GM12878 (cell line): ENCODE data around the gene CELF2. TPM values are rescaled to one million over a fixed set of nuclear protein-coding genes. Genes with fewer than 3 reads are reported as not detected.

Source experiments
- ATAC-seq: fragments of 200-7000 bp; cut with Tn5 transposase; 3 replicates; pipeline ENCODE4 v1.9.1; 2020; ENCODE audit warnings: mild to moderate bottlenecking, moderate library complexity
- BruUV-seq: library from RNA; stranded (reverse); fragments of 400-500 nt; replicated peaks from 2 replicates; lab custom pipeline; 2021; lab: Mats Ljungman, UMichigan
- CTCF ChIA-PET: fragments of 300-600 bp; sonication (Branson Sonifier 250); formaldehyde crosslinking; extraction: SDS; loops from one replicate; lab custom pipeline; 2021; ENCODE audit warnings: inconsistent platforms; lab: Yijun Ruan, JAX
- POLR2A ChIA-PET: fragments of 350-600 bp; formaldehyde crosslinking; extraction: SDS; loops from one replicate; lab custom pipeline; 2021; ENCODE audit warnings: inconsistent platforms; lab: Charles Lee
- RAD21 ChIA-PET: fragments of 300-600 bp; sonication (Branson Sonifier 250); formaldehyde crosslinking; loops from one replicate; lab custom pipeline; 2023; ENCODE audit warnings: antibody characterized with exemption; ENCODE audit not compliant: unreplicated experiment; lab: Charles Lee
- SMC1A ChIA-PET: fragments of 300-600 bp; sonication (Branson Sonifier 250); formaldehyde crosslinking; loops from one replicate; lab custom pipeline; 2023; ENCODE audit not compliant: unreplicated experiment, uncharacterized antibody; lab: Charles Lee
- DNase-seq: peaks from one replicate; pipeline ENCODE4 v3.0.0-alpha.2; 2011; ENCODE audit warnings: low read depth, low spot score
- FAIRE-seq: peaks from 3 replicates; lab custom pipeline; 2011; peaks lifted over from hg19 to GRCh38; lab: Jason Lieb, UNC
- H2AFZ ChIP-seq: 2 replicates; pipeline ENCODE4 v1.6.0; 2011; ENCODE audit warnings: low read depth, low read length, control low read depth; ENCODE audit not compliant: control insufficient read depth
- H3K27ac ChIP-seq: 2 replicates; pipeline ENCODE4 v1.5.1; 2011; ENCODE audit warnings: control low read depth; ENCODE audit not compliant: control insufficient read depth, insufficient read depth
- H3K27me3 ChIP-seq, 2 experiments: replicated peaks in 1 of 2; 2 replicates each; pipeline versions ENCODE4 v1.6.0 to v1.6.1; 2011; ENCODE audit warnings: low read length in 1 of 2; ENCODE audit not compliant: control insufficient read depth in 2 of 2, insufficient read depth in 2 of 2
- H3K36me3 ChIP-seq, 2 experiments: 2 replicates each; pipeline ENCODE4 v1.5.1; 2011; ENCODE audit warnings: low read length in 1 of 2; ENCODE audit not compliant: control insufficient read depth in 2 of 2, insufficient read depth in 2 of 2
- H3K4me1 ChIP-seq: 2 replicates; pipeline ENCODE4 v1.6.1; 2011; ENCODE audit warnings: mild to moderate bottlenecking, low read length, moderate library complexity, mixed read lengths; ENCODE audit not compliant: control insufficient read depth, insufficient read depth
- H3K4me2 ChIP-seq: 2 replicates; pipeline ENCODE4 v1.6.0; 2011; ENCODE audit warnings: control low read depth; ENCODE audit not compliant: control insufficient read depth, insufficient read depth
- H3K4me3 ChIP-seq: fragments of 200-600 bp; sonication (generic); 2 replicates; pipeline ENCODE4 v1.5.1; 2016
- H3K79me2 ChIP-seq: 2 replicates; pipeline ENCODE4 v1.6.0; 2011; ENCODE audit warnings: low read length; ENCODE audit not compliant: control insufficient read depth, insufficient read depth
- H3K9ac ChIP-seq: 2 replicates; pipeline ENCODE4 v1.8.0; 2011; ENCODE audit warnings: low read length, control low read depth, mixed read lengths; ENCODE audit not compliant: control insufficient read depth, insufficient read depth
- H3K9me3 ChIP-seq: replicated peaks from 3 replicates; pipeline ENCODE4 v1.5.1; 2011; ENCODE audit warnings: mild to moderate bottlenecking, low read length; ENCODE audit not compliant: control insufficient read depth, insufficient read depth
- H4K20me1 ChIP-seq: 2 replicates; pipeline ENCODE4 v1.6.0; 2011; ENCODE audit not compliant: control insufficient read depth, insufficient read depth
- IKZF2 ChIP-seq, 2 experiments: fragments of 450-650 bp; IDR thresholded peaks; 2 replicates each; pipeline ENCODE4 v1.6.1; 2017; ENCODE audit warnings: mild to moderate bottlenecking in 2 of 2, moderate library complexity in 2 of 2
- MYB ChIP-seq: fragments of 150-350 bp; IDR thresholded peaks from 2 replicates; pipeline ENCODE4 v1.6.1; 2014; ENCODE audit warnings: mild to moderate bottlenecking, low read depth, low read length, borderline replicate concordance
- POU2F2 ChIP-seq: IDR thresholded peaks from 3 replicates; pipeline ENCODE4 v1.6.1; 2011; ENCODE audit warnings: low read depth, mild to moderate bottlenecking, low read length, borderline replicate concordance
- RB1 ChIP-seq: fragments of 450-650 bp; formaldehyde crosslinking; IDR thresholded peaks from 2 replicates; pipeline ENCODE4 v1.6.1; 2017; ENCODE audit warnings: mild to moderate bottlenecking, borderline replicate concordance
- TBL1XR1 ChIP-seq: IDR thresholded peaks from 2 replicates; pipeline ENCODE4 v1.6.1; 2012; ENCODE audit warnings: low read depth, low read length, improper control_type of control experiment
- WGBS: methylation state at CpG from one replicate; pipeline ENCODE4 v1.1.6; 2016; ENCODE audit warnings: low lambda C conversion rate; ENCODE audit not compliant: insufficient replicate concordance, insufficient coverage; ENCODE audit errors: missing lambda C conversion rate; 5-methylcytosine and 5-hydroxymethylcytosine counted together
- in situ Hi-C: fragments of 300-500 bp; cut with MboI; formaldehyde crosslinking; loops from 9 replicates; pipeline ENCODE4 v1.14.3; 2018; ENCODE audit warnings: mixed read lengths
- intact Hi-C: fragments of 100-400 bp; cut with micrococcal nuclease; formaldehyde crosslinking; loops from one replicate; pipeline ENCODE4 v1.14.2; 2022; ENCODE audit not compliant: unreplicated experiment
- polyA plus RNA-seq, 11 experiments: library from polyadenylated mRNA; depleted of rRNA in 4 of 11; unstranded in 6 of 11; stranded (reverse) in 5 of 11; fragments of >200 nt; fragmentation: Nextera tagmentation in 4 of 11; fragmentation: Illumina TruSeq in 1 of 11; extraction: Ambion mirVana in 4 of 11; extraction: Trizol in 1 of 11; gene quantifications; 1 replicate in 1 of 11; 2 replicates in 10 of 11; pipeline versions ENCODE4 v1.2.1 to v1.2.3, GENCODE V29; 2011 to 2016; ENCODE audit warnings: inconsistent platforms in 2 of 11, missing spikeins in 2 of 11, low read depth in 1 of 11
- total RNA-seq, 4 experiments: library from RNA; depleted of rRNA in 3 of 4; stranded (reverse); fragments of >200 nt in 3 of 4; fragmentation: Illumina TruSeq in 1 of 4; extraction: Trizol in 1 of 4; gene quantifications; 2 replicates each; pipeline versions ENCODE4 v1.2.1 to v1.2.3, GENCODE V29; 2013 to 2021
- TF ChIP-seq, protein P1 (sequence below): IDR thresholded peaks from 2 replicates; pipeline ENCODE4 v1.6.1; 2012; ENCODE audit warnings: low read depth, low read length, improper control_type of control experiment
- TF ChIP-seq, protein P2 (sequence below), 3 experiments: IDR thresholded peaks in 2 of 3; conservative IDR thresholded peaks in 1 of 3; 2 replicates each; pipeline ENCODE4 v1.5.1; 2011; ENCODE audit warnings: low read depth in 3 of 3, low read length in 3 of 3, mild to moderate bottlenecking in 3 of 3, control low read depth in 2 of 3, moderate library complexity in 2 of 3, inconsistent platforms in 1 of 3, mixed read lengths in 1 of 3; ENCODE audit not compliant: control insufficient read depth in 2 of 3, insufficient read depth in 1 of 3; ENCODE audit errors: extremely low read depth in 1 of 3
- TF ChIP-seq, protein P3 (sequence below): fragments of 450-650 bp; IDR thresholded peaks from 2 replicates; pipeline ENCODE4 v1.6.1; 2016; ENCODE audit warnings: mild to moderate bottlenecking, moderate library complexity, borderline replicate concordance

The CELF2 gene
- total and polyA plus RNA-seq, 10 of the 15 experiments (the other 5 are each of a cell fraction or from before 2014, with no cell fraction given) = 20.8 to 129 (median 86.3) TPM

DNA sequence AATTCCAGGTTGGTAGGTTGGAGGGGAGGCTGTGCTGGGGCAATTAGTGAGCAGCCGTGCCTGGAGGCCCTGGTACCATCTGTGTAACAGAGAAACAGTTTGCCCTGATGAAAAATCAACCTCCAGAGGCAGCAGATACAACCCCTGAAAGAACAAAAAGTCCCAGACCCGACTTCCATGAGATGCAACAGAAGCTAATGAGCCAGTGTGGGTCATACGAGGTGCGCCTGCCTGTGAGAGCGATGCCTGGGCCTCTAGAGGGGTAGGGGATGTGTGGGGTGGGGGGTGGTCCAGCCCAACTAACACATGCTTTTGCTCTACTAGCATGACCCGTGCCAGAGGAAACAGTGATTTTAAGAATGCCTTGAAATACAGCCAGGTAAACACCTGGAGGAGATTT is 39.3 kb downstream of the CELF2 start:
- CTCF ChIA-PET = no interaction called here
- Histone ChIP-seq H3K9me3 (no peaks in the 10 kb centered on the region; the same call in 2 of the 3 replicates), H3K79me2 (no peaks in the 10 kb centered on the region), H3K9ac (no peak overlapping the region), H2AFZ (no peak overlapping the region), H3K4me1 (no peaks in the 10 kb centered on the region), H3K36me3 (no peaks in the 10 kb centered on the region), H4K20me1 (no peaks in the 10 kb centered on the region), H3K4me2 (no peak overlapping the region), H3K27me3 (no peaks in the 10 kb centered on the region), H3K4me3 (no peak overlapping the region), H3K27ac (no peak overlapping the region)
- FAIRE-seq (no peak), ATAC-seq (no peak), DNase-seq (no peak)
- RAD21 ChIA-PET = no interaction called here
- intact Hi-C loops = no loop called here
- TF ChIP-seq MYB = no peak
- TF ChIP-seq, protein P1, sequence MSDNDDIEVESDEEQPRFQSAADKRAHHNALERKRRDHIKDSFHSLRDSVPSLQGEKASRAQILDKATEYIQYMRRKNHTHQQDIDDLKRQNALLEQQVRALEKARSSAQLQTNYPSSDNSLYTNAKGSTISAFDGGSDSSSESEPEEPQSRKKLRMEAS = no peak
- TF ChIP-seq TBL1XR1 = no peak
- no peak for TF ChIP-seq RB1
- TF ChIP-seq IKZF2 (IDR thresholded peaks at IDR 0.05) = no peak
- TF ChIP-seq, protein P2, sequence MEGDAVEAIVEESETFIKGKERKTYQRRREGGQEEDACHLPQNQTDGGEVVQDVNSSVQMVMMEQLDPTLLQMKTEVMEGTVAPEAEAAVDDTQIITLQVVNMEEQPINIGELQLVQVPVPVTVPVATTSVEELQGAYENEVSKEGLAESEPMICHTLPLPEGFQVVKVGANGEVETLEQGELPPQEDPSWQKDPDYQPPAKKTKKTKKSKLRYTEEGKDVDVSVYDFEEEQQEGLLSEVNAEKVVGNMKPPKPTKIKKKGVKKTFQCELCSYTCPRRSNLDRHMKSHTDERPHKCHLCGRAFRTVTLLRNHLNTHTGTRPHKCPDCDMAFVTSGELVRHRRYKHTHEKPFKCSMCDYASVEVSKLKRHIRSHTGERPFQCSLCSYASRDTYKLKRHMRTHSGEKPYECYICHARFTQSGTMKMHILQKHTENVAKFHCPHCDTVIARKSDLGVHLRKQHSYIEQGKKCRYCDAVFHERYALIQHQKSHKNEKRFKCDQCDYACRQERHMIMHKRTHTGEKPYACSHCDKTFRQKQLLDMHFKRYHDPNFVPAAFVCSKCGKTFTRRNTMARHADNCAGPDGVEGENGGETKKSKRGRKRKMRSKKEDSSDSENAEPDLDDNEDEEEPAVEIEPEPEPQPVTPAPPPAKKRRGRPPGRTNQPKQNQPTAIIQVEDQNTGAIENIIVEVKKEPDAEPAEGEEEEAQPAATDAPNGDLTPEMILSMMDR (IDR thresholded peaks at IDR 0.05 in 2 of 3, conservative IDR thresholded peaks at IDR 0.05 in 1 of 3; ENCODE audit: control insufficient read depth in 2 of 3, extremely low read depth in 1 of 3, insufficient read depth in 1 of 3, low read depth in 3 of 3, low read length in 3 of 3) = no peak
- TF ChIP-seq, protein P3, sequence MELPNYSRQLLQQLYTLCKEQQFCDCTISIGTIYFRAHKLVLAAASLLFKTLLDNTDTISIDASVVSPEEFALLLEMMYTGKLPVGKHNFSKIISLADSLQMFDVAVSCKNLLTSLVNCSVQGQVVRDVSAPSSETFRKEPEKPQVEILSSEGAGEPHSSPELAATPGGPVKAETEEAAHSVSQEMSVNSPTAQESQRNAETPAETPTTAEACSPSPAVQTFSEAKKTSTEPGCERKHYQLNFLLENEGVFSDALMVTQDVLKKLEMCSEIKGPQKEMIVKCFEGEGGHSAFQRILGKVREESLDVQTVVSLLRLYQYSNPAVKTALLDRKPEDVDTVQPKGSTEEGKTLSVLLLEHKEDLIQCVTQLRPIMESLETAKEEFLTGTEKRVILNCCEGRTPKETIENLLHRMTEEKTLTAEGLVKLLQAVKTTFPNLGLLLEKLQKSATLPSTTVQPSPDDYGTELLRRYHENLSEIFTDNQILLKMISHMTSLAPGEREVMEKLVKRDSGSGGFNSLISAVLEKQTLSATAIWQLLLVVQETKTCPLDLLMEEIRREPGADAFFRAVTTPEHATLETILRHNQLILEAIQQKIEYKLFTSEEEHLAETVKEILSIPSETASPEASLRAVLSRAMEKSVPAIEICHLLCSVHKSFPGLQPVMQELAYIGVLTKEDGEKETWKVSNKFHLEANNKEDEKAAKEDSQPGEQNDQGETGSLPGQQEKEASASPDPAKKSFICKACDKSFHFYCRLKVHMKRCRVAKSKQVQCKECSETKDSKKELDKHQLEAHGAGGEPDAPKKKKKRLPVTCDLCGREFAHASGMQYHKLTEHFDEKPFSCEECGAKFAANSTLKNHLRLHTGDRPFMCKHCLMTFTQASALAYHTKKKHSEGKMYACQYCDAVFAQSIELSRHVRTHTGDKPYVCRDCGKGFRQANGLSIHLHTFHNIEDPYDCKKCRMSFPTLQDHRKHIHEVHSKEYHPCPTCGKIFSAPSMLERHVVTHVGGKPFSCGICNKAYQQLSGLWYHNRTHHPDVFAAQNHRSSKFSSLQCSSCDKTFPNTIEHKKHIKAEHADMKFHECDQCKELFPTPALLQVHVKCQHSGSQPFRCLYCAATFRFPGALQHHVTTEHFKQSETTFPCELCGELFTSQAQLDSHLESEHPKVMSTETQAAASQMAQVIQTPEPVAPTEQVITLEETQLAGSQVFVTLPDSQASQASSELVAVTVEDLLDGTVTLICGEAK = no peak
- no peak for TF ChIP-seq POU2F2
- in situ Hi-C loops = no loop called here
- BruUV-seq = no TSS peak
- POLR2A ChIA-PET = no interaction called here
- 22% methylated on average over 6 of the region's 6 CpGs for WGBS
- SMC1A ChIA-PET = no interaction called here
